Retina (tissue), 1 donor: ENCODE measurements around the gene GALNT18.

ENCODE experiments used
- DNase-seq: peaks from one replicate; pipeline ENCODE4 v3.0.0-alpha.2; 2016

Gene GALNT18

GRCh38 chr11:11427140-11427539, 194.7 kb downstream of the GALNT18 start:
- DNase-seq, result no peak

- no peak for DNase-seq
Observed at GRCh38 chr11:11426226-11426952, 195.4 kb downstream of the GALNT18 start.

GRCh38 chr11:11425806-11426205, 196.0 kb downstream of the GALNT18 start:
- DNase-seq, result no peak

GRCh38 chr11:11424688-11425087, 197.1 kb downstream of the GALNT18 start:
- no peak for DNase-seq

- DNase-seq, result no peak
Observed at GRCh38 chr11:11422411-11423128, 199.2 kb downstream of the GALNT18 start.

- DNase-seq, result no peak
Observed at GRCh38 chr11:11421509-11421908, 200.3 kb downstream of the GALNT18 start.

- DNase-seq, result no peak
Observed at GRCh38 chr11:11420899-11421285, 200.9 kb downstream of the GALNT18 start.

- peak; percentile 51 for DNase-seq
Observed at GRCh38 chr11:11420191-11420898, 201.5 kb downstream of the GALNT18 start.

- DNase-seq, result no peak
Observed at GRCh38 chr11:11419747-11420146, 202.1 kb downstream of the GALNT18 start.

GRCh38 chr11:11416917-11417316, 204.9 kb downstream of the GALNT18 start:
- DNase-seq, result no peak

GRCh38 chr11:11416502-11416901, 205.3 kb downstream of the GALNT18 start:
- DNase-seq, result no peak

- DNase-seq, result no peak
Observed at GRCh38 chr11:11415901-11416300, 205.9 kb downstream of the GALNT18 start.

GRCh38 chr11:11414996-11415395, 206.8 kb downstream of the GALNT18 start:
- peak; percentile 66 for DNase-seq

GRCh38 chr11:11413776-11414175, 208.0 kb downstream of the GALNT18 start:
- no peak for DNase-seq

- no peak for DNase-seq
Observed at GRCh38 chr11:11411401-11411985, 210.3 kb downstream of the GALNT18 start.

- DNase-seq, result no peak
Observed at GRCh38 chr11:11409901-11410300, 211.9 kb downstream of the GALNT18 start.

GRCh38 chr11:11409224-11409623, 212.6 kb downstream of the GALNT18 start:
- no peak for DNase-seq

GRCh38 chr11:11408436-11409221, 213.2 kb downstream of the GALNT18 start:
- no peak for DNase-seq

- no peak for DNase-seq
Observed at GRCh38 chr11:11407763-11408084, 214.1 kb downstream of the GALNT18 start.

GRCh38 chr11:11407065-11407762, 214.6 kb downstream of the GALNT18 start:
- DNase-seq, result peak; percentile 57

- DNase-seq, result no peak
Observed at GRCh38 chr11:11406652-11407051, 215.2 kb downstream of the GALNT18 start.
